ENCODE measurements around the gene PVALEF.

DNA sequence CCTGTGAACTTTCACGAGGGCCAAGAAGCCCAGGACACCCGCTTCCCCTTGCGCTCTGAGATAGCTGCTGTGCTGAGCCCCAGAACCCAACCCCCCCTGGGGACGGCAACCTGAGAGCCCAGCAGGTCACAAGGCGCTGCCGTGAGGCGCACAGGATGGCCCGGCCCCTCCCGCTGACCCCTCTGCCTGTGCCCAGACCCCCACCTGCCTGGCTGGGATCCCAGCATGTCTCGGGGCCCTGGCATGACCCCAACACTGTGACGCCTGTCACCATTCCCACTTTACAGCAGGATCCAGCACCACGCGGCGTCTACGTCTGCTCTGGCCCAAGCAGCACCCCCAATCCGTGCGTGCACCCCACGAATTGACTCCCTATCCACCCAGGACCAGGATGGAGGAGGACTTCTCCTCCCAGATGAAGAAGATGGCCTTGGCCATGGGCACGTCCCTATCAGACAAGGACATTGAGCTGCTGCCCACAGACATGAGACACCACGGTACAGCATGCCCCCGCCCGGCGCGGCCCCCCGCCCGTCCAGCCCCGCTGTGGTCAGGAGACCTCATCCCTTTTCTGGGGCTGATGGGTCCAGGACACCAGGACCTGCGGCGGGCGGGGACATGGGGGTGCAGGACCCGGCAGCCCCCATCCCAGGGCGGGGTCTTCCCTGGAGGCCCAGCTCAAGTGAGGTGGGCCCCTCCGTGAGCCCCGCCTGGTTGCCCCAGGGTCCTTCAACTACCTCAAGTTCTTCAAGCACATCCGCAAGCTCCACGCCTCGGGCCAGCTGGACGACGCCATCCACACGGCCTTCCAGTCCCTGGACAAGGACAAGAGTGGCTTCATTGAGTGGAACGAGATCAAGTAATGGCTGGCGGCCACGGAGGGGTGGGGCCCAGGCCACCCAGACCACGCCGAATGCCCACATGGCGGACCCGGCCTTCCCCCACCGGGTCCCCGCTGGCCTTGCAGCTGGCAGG, 15.8 kb downstream of the PVALEF start:
- TF ChIP-seq, protein P1, sequence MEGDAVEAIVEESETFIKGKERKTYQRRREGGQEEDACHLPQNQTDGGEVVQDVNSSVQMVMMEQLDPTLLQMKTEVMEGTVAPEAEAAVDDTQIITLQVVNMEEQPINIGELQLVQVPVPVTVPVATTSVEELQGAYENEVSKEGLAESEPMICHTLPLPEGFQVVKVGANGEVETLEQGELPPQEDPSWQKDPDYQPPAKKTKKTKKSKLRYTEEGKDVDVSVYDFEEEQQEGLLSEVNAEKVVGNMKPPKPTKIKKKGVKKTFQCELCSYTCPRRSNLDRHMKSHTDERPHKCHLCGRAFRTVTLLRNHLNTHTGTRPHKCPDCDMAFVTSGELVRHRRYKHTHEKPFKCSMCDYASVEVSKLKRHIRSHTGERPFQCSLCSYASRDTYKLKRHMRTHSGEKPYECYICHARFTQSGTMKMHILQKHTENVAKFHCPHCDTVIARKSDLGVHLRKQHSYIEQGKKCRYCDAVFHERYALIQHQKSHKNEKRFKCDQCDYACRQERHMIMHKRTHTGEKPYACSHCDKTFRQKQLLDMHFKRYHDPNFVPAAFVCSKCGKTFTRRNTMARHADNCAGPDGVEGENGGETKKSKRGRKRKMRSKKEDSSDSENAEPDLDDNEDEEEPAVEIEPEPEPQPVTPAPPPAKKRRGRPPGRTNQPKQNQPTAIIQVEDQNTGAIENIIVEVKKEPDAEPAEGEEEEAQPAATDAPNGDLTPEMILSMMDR (CRISPR knock-in tag; IDR thresholded peaks at IDR 0.05): no peak
- TF ChIP-seq YY1 (IDR thresholded peaks at IDR 0.05; ENCODE audit: insufficient read depth, insufficient replicate concordance, low read depth, low read length) (no peak), SP2 (CRISPR knock-in tag; IDR thresholded peaks at IDR 0.05) (no peak), TBL1XR1 (IDR thresholded peaks at IDR 0.05; ENCODE audit: borderline replicate concordance, low read length, partially characterized antibody) (no peak), POLR2AphosphoS5 (IDR thresholded peaks at IDR 0.05; ENCODE audit: low read depth, low read length) (no peak), RBM22 (optimal IDR thresholded peaks at IDR 0.05; ENCODE audit: low read length) (no peak)
- TF ChIP-seq, protein P2, sequence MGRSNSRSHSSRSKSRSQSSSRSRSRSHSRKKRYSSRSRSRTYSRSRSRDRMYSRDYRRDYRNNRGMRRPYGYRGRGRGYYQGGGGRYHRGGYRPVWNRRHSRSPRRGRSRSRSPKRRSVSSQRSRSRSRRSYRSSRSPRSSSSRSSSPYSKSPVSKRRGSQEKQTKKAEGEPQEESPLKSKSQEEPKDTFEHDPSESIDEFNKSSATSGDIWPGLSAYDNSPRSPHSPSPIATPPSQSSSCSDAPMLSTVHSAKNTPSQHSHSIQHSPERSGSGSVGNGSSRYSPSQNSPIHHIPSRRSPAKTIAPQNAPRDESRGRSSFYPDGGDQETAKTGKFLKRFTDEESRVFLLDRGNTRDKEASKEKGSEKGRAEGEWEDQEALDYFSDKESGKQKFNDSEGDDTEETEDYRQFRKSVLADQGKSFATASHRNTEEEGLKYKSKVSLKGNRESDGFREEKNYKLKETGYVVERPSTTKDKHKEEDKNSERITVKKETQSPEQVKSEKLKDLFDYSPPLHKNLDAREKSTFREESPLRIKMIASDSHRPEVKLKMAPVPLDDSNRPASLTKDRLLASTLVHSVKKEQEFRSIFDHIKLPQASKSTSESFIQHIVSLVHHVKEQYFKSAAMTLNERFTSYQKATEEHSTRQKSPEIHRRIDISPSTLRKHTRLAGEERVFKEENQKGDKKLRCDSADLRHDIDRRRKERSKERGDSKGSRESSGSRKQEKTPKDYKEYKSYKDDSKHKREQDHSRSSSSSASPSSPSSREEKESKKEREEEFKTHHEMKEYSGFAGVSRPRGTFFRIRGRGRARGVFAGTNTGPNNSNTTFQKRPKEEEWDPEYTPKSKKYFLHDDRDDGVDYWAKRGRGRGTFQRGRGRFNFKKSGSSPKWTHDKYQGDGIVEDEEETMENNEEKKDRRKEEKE (IDR thresholded peaks at IDR 0.05): no peak
